Measurements from ENCODE around the gene GNL2. TPM values are rescaled to one million over a fixed set of nuclear protein-coding genes. Genes with fewer than 3 reads are reported as not detected.

Gene GNL2
- total and polyA plus RNA-seq, 7 donors = 25.2 to 50.4 (median 28.5) TPM

DNA sequence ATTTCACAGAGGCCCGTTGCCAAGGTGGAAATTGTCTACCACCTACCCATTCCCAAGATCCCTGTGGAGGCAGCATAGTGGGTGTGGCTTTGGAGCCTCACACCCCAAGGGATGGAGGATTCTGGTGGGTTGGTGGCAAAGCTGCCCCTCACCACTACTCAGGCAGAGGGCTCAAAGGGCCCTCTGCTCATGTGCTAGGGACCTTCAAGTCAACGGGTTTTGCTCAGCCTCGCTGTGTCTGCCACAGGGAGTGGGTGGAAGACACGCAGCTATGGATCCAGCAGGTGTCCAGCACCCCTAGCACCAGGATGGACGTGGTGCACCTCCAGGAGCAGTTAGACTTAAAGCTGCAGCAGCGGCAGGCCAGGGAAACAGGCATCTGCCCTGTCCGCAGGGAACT, 36.7 kb downstream of the GNL2 start:
- no peaks in the 10 kb centered on the region for H3K27me3 ChIP-seq
- 88 to 89% methylated on average over 7 of the region's 7 CpGs for WGBS, 2 donors
- H3K36me3 ChIP-seq = peaks cover 0 to 4% (median 0%) of the 10 kb centered on the region in 4 donors
- TF ChIP-seq POLR2AphosphoS5 (IDR thresholded peaks at IDR 0.05) (no peak), POLR2A (IDR thresholded peaks at IDR 0.05) (no peak), EP300 (IDR thresholded peaks at IDR 0.05) (no peak)
- TF ChIP-seq, protein P1, sequence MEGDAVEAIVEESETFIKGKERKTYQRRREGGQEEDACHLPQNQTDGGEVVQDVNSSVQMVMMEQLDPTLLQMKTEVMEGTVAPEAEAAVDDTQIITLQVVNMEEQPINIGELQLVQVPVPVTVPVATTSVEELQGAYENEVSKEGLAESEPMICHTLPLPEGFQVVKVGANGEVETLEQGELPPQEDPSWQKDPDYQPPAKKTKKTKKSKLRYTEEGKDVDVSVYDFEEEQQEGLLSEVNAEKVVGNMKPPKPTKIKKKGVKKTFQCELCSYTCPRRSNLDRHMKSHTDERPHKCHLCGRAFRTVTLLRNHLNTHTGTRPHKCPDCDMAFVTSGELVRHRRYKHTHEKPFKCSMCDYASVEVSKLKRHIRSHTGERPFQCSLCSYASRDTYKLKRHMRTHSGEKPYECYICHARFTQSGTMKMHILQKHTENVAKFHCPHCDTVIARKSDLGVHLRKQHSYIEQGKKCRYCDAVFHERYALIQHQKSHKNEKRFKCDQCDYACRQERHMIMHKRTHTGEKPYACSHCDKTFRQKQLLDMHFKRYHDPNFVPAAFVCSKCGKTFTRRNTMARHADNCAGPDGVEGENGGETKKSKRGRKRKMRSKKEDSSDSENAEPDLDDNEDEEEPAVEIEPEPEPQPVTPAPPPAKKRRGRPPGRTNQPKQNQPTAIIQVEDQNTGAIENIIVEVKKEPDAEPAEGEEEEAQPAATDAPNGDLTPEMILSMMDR (IDR thresholded peaks at IDR 0.05) = no peak
- H3K4me1 ChIP-seq = peaks cover 0 to 21% (median 16%) of the 10 kb centered on the region in 4 donors
- no peaks in the 10 kb centered on the region for H3K9me3 ChIP-seq
- no peak for DNase-seq
- intact Hi-C loops (cut with DNase I) = loop anchor here (5.0 kb wide), 1 partner anchor 62 kb away; no protein-coding TSS in a partner anchor
- no peak overlapping the region for H3K27ac ChIP-seq
- H3K4me3 ChIP-seq = no peak overlapping the region

DNA sequence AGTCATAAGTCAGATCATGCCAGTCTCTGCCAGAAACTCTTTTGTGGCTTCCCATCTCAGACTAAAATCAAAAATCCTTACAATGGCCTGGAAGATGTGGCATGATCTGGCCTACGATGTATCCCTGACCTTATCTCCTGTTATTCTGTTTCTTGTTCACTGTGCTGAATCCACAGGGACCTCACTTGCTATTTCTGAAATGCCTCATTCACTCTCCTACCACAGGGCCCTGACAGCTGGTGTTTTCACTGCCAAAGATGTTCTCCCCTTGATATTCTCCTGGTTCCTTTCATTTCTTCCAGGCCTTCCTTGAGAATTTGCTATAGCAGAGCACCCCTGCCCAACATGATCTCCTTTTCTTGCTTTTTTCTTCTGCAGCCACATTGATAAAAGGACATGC, 37.3 kb downstream of the GNL2 start:
- H3K9me3 ChIP-seq = no peaks in the 10 kb centered on the region
- TF ChIP-seq, protein P1 (IDR thresholded peaks at IDR 0.05) = no peak
- no peak for TF ChIP-seq EP300 (IDR thresholded peaks at IDR 0.05)
- no peak for TF ChIP-seq POLR2A (IDR thresholded peaks at IDR 0.05)
- TF ChIP-seq POLR2AphosphoS5 (IDR thresholded peaks at IDR 0.05) = no peak
- H3K27me3 ChIP-seq = no peaks in the 10 kb centered on the region
- H3K36me3 ChIP-seq = peaks cover 0 to 4% (median 0%) of the 10 kb centered on the region in 4 donors
- WGBS, 2 donors = 92 to 96% methylated on average over 1 of the region's 1 CpG
- H3K27ac ChIP-seq = no peak overlapping the region
- peaks cover 0 to 22% (median 19%) of the 10 kb centered on the region in 4 donors for H3K4me1 ChIP-seq
- DNase-seq = no peak
- no peak overlapping the region for H3K4me3 ChIP-seq
- intact Hi-C loops (cut with DNase I) = loop anchor here (5.0 kb wide), 1 partner anchor 61 kb away; no protein-coding TSS in a partner anchor

DNA sequence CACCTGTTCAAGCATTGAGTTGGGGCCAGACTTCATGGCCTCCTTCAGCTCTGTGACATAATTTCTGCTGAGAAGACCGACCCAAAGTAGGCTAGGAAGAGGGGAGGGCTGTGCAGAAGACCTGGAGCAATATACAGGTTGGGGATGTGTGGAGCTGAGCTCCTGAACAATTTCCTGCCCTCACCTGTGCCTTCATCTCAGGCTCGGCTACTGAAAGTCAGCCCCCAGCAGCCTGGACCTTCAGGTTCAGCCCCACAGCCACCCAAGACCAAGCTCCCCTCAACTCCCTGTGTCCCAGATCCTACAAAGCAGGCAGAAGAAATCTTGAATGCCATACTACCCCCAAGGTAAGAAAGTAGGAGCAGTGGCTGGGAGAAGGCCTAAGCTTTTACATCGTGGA, 38.3 kb downstream of the GNL2 start:
- Histone ChIP-seq H3K27ac (peak overlapping the region; percentile 60 to 77 (median 67)), H3K36me3 (peaks cover 0 to 5% (median 0%) of the 10 kb centered on the region in 4 donors), H3K27me3 (no peaks in the 10 kb centered on the region), H3K9me3 (no peaks in the 10 kb centered on the region), H3K4me3 (peak overlapping the region; percentile 28 to 48 (median 42)), H3K4me1 (peaks cover 0 to 32% (median 29%) of the 10 kb centered on the region in 4 donors)
- no peak for DNase-seq
- intact Hi-C loops (cut with DNase I) = loop anchor here (5.0 kb wide), 1 partner anchor 60 kb away; no protein-coding TSS in a partner anchor
- WGBS, 2 donors = 83 to 88% methylated on average over 3 of the region's 3 CpGs
- TF ChIP-seq POLR2A (IDR thresholded peaks at IDR 0.05) (no peak), EP300 (IDR thresholded peaks at IDR 0.05) (no peak), POLR2AphosphoS5 (IDR thresholded peaks at IDR 0.05) (no peak)
- TF ChIP-seq, protein P1 (IDR thresholded peaks at IDR 0.05) = no peak

DNA sequence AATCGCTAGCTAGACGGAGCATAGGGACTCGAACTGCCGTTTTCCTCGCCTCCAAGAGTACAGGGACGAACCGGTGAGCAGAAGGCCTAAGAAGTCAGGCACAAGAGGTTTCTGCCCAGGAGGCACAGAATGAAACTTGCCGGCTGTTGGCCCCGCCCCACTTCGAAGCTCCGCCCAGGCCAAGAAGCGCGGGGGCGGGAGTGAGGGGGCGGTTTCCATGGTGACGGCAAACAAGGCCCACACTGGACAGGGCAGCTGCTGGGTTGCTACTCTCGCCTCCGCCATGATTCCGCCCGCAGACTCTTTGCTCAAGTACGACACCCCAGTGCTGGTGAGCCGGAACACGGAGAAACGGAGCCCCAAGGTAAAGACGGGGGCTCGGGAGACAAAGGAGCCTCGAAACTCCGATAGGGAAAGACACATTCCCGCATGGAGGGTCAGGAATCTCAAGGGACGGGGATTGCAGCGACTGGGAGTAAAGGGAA, 39.0 kb downstream of the GNL2 start, which contains the start of gene DNALI1:
TSS of gene DNALI1 (plus strand) at position 229 of the 485 bp plus-strand sequence. CDS start at position 284, 55 bp downstream.
- H3K36me3 ChIP-seq = peaks cover 0 to 7% (median 0%) of the 10 kb centered on the region in 4 donors
- 20 to 26% methylated on average over 31 of the region's 31 CpGs for WGBS, 2 donors
- TF ChIP-seq, protein P1 (IDR thresholded peaks at IDR 0.05) = peak in 1 of 4 experiments; percentile 5
- TF ChIP-seq EP300 (IDR thresholded peaks at IDR 0.05) (no peak), POLR2AphosphoS5 (IDR thresholded peaks at IDR 0.05) (peak in 3 of 4 donors; percentile 23 to 53 (median 46)), POLR2A (IDR thresholded peaks at IDR 0.05) (no peak)
- no peaks in the 10 kb centered on the region for H3K9me3 ChIP-seq
- H3K27me3 ChIP-seq = no peaks in the 10 kb centered on the region
- H3K27ac ChIP-seq = peak within 1 kb of the TSS; percentile 60 to 77 (median 67)
- intact Hi-C loops (cut with DNase I) = loop anchor here (5.0 kb wide), 1 partner anchor 59 kb away; no protein-coding TSS in a partner anchor
- H3K4me3 ChIP-seq = peak within 1 kb of the TSS; percentile 28 to 48 (median 42)
- peaks cover 0 to 39% (median 30%) of the 10 kb centered on the region in 4 donors for H3K4me1 ChIP-seq
- DNase-seq = peak; percentile 96

Measured in sigmoid colon (tissue), 7 donors.